GM12864 (cell line): ENCODE data around the gene PDCL2.

ENCODE experiments used
- DNase-seq: peaks from one replicate; pipeline ENCODE4 v3.0.0-alpha.2; 2011; ENCODE audit warnings: low read depth
- H3K4me3 ChIP-seq: 2 replicates; pipeline ENCODE4 v1.5.1; 2011; ENCODE audit warnings: mild to moderate bottlenecking, low read depth, low read length, control low read depth
- TF ChIP-seq, protein P1 (sequence below): IDR thresholded peaks from 2 replicates; pipeline ENCODE4 v1.5.1; 2011; ENCODE audit warnings: low read depth, mild to moderate bottlenecking, moderate library complexity, low read length, control low read depth, inconsistent platforms; ENCODE audit errors: missing control alignments

Gene PDCL2

DNA sequence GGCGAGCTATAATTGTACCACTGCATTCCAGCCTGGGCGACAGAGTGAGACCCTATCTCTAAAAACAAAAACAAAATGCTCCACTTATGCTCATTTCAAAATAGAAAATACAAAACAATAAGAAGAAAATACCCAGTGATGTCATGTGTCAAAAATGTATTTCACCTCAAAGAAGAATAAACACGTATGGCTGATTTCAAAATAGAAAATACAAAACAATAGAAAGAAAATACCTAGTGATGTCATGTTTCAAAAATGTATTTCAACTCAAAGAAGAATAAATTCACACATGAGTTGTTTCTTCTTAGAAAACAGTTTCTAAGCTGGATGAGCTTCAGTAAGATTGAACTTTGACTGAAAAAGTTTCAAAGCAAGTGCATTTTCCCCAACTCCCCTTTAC lies 20.3 kb upstream of the PDCL2 start:
- no peak overlapping the region for H3K4me3 ChIP-seq
- DNase-seq: no peak
- TF ChIP-seq, protein P1, sequence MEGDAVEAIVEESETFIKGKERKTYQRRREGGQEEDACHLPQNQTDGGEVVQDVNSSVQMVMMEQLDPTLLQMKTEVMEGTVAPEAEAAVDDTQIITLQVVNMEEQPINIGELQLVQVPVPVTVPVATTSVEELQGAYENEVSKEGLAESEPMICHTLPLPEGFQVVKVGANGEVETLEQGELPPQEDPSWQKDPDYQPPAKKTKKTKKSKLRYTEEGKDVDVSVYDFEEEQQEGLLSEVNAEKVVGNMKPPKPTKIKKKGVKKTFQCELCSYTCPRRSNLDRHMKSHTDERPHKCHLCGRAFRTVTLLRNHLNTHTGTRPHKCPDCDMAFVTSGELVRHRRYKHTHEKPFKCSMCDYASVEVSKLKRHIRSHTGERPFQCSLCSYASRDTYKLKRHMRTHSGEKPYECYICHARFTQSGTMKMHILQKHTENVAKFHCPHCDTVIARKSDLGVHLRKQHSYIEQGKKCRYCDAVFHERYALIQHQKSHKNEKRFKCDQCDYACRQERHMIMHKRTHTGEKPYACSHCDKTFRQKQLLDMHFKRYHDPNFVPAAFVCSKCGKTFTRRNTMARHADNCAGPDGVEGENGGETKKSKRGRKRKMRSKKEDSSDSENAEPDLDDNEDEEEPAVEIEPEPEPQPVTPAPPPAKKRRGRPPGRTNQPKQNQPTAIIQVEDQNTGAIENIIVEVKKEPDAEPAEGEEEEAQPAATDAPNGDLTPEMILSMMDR: no peak

DNA sequence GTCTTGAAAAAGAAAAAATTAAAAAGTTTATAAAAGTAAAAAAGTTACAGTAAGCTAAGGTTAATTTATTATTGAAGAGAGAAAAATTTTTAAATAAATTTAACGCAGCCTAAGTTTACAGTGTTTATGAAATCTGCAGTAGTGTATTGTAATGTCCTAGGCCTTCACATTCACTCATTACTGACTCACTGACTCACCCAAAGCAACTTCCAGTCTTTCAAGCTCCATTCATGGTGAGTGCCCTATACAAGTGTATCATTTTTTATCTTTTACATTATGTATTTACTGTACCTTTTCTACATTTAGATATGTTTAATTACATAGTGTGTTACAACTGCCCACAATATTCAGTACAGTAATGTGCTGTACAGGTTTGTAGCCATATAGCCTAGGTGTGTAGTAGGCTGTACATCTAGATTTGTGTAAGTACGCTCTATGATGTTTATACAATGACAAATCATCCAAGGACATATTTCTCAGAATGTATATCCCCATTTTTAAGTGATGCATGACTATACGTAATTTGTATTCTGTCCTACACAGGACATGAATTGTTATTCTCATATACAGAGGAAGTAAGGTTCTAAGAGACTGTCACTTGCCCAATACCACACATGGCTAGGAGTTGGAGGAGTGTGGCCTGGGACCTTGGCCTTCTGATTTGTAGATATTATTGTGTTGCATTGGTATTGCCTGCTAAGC lies 19.5 kb upstream of the PDCL2 start:
- TF ChIP-seq, protein P1: no peak
- DNase-seq: no peak
- no peak overlapping the region for H3K4me3 ChIP-seq

DNA sequence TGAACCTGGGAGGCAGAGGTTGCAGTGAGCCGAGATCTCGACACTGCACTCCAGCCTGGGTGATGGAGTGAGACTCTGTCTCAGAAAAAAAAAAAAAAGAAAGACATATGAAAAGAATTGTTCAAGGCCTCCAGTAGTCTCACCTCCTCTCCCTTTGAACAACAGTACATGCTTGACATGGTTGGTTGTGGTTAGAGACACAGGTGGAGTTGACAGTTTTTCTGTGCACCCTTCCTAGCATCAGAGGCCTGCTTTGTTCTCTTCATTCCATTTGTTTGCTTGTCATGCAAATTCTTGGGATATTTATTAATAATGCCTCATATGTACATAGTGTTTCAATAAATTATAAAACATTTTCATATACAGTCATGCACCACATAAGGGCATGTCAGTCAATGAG lies 18.3 kb upstream of the PDCL2 start:
- TF ChIP-seq, protein P1: no peak
- no peak for DNase-seq
- H3K4me3 ChIP-seq: no peak overlapping the region

DNA sequence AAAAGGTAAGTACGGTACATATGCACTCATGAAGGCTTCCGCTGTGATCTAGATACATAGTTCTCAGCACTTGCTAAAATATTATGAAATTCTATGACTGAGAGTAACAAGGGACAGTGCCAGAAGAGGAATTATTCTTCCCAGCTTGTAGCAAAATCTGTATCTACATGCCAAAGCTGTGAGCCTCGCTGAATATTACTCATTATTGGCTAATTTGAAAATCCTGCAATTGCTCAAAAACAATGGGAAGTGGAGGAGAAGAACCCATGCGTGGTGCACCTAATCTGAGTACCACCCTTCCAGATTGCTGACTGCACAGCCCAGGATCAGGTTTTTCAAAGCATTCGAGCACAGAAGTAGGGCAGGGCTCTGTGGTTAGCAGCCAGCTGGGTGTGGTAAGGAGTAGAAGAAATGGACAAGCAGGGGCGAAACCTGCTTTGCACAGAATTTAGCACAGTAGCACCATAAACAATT lies 17.4 kb upstream of the PDCL2 start:
- H3K4me3 ChIP-seq: no peak overlapping the region
- TF ChIP-seq, protein P1: no peak
- DNase-seq: no peak

DNA sequence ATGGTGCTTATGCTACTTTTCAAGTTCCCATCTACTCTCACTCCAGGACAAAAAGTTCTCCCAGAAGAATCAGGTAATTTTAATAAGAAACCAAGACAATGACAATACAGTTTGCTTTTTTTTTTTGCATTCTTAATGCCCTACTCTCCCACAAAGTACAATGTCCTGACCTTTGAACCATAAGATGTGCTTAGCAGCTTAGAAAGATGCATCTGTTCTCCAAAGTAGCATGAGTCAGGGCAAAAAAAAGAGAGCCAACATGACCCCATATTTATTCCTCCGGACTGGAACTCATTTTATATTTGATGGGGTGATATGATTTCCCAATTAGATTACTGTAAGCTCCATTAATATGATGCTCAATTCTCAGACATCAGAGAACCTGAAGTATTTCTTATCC lies 16.5 kb upstream of the PDCL2 start:
- no peak for DNase-seq
- H3K4me3 ChIP-seq: no peak overlapping the region
- TF ChIP-seq, protein P1: no peak

DNA sequence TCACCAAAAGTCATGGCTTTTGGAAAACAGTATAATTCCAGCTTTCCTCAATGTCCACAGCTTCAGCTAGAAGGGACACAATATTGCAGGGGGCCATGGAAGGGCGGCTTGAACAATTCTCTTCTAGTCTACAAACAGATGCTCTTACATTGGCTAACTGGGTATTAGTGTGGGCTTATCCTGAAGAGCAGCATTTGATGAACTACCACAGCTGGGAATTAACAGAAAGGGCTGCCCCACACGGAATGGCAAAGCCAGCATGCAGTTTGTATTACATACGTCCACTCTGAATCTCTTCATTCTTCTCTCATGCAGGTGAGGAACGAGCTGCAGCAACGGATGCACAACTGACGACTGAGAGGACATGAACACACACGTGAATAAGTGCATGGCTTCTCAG lies 13.0 kb upstream of the PDCL2 start:
- H3K4me3 ChIP-seq: no peak overlapping the region
- TF ChIP-seq, protein P1: no peak
- DNase-seq: no peak

GRCh38 chr4:55600640-55601039 lies 8.6 kb upstream of the PDCL2 start:
- H3K4me3 ChIP-seq: no peak overlapping the region
- TF ChIP-seq, protein P1: no peak
- DNase-seq: no peak
